ENCODE results near the gene PARD3B.

DNA sequence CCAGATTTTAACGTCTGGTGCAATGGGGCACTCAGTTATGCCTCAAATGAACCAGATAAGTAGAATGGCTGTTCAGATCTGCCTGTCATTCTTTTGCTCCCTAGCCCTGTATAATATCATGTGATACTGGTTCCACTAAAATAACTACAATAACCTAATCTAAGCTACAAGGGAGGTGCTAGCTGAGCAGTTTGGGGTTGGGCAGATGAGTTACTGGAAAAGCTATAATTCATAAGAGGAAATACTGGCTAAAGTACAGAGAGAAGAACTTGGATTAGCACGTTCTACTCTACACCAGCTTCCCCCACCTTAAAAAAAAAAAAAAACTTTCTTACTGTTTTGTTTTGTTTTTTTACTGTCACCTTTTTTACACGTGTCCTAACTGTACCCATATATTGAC, 953.7 kb downstream of the PARD3B start:
- TF ChIP-seq GATA3 (IDR thresholded peaks at IDR 0.05; ENCODE audit: low read depth, low read length) (no peak), GATA2 (IDR thresholded peaks at IDR 0.05; ENCODE audit: low read depth, low read length) (no peak)

All from SH-SY5Y (cell line).